HG02938 (cell line): ENCODE results near the gene ZNF827.

ENCODE experiments used
- ATAC-seq: cut with Tn5 transposase; IDR thresholded peaks from one replicate; pipeline ENCODE4 v1.9.1; 2021; ENCODE audit warnings: mild to moderate bottlenecking, moderate library complexity; ENCODE audit not compliant: unreplicated experiment

Gene ZNF827

DNA sequence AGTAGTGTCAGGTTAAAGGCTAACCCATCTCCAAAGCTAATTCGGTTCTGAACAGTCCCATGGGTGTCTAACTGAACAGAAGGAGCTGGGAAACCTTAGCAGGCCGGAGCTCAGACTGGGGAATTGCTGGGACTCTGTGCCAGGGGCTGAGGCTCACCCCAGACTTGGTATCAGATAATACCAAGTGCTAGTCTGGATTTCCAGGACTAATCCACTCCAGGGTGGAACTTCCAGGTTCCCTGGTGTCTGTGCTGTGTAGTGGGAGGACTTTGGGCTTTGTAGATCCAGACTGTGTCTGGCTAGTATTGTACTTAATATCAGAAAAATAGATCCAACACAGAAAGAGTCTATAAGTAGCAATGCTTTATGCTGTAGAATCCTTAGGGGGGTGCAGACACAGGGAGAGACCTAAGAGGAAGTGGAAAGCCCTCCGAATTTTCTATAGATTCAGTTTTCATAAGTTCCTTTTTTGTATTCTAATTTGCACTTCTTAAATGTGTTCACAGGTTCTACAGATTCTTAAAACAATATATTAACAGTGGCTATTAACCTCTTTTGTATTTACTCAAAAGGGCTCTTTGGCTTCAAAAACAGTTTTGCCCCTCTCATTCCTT, 4.1 kb downstream of the ZNF827 start:
- ATAC-seq, result no peak

DNA sequence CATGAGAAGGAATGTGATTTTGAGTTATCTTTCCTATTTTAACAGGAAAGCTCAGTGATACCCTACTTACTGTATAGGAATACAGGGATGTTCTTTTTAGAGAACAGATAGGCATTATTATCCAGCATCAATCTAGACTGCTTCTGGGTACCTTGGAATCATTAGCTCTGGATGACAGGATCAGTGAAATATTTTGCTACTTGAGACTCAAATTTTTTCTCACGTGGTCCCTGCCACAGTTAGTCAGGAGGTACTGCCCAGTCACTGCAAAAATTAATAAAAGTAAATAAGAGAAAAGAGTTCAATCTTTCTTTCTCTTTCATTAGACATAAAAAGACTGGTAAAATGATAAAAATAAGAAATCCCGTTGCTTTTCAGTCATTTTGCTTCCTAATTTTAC, 5.5 kb downstream of the ZNF827 start:
- no peak for ATAC-seq

DNA sequence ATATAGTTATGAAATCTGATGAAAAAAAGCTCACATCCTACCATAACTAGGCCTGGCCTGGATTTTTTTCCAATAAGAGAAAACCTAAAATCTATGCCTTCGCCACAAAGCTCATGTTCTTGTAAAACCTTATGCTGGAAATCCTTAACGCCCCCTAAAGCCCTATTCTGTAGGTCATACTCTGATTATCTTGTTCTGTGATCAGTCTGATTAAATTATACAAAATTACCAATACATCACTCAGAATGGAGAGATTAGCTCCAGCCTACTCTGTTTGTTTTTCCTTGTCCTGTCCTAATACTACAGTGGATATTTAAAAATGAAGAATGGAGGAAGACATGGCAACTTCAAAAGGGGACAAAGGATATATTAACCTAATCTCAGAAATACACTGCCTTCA, 7.2 kb downstream of the ZNF827 start:
- ATAC-seq, result no peak

GRCh38 chr4:145930592-145930991, 8.0 kb downstream of the ZNF827 start:
- no peak for ATAC-seq

DNA sequence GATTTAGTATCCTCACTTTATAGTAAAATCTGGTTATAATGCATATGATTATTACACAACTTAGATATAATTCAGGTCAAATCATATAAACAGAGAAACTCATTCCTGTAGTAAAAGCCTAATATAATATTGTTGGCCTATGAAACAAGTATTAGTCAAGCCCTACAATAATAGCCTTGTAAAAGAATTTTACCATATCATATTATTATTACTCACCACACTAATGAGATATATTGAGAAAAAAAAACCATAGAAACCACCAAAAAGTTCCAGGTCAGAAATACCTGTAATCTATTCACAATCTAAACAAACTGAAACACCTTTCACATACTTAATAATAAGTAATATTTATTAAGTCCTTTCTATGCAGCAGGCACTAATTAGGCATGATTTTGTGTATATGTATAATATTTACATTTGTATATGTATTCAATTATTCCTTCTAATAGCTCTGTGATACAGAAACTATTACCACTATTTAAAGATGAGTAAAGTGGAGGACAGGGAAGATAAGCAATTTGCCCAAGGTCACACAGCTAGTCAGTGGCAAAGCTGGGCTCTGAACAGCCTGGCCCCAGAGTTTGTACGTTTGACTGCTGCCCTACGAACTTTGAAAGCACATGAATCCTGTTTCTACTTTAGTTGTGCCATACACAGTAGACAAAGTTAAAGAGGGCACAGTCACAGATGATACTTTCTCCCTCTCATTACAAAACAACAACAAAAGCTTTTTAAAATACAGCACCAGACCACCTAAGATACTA, 9.0 kb downstream of the ZNF827 start:
- ATAC-seq, result no peak

GRCh38 chr4:145928748-145929147, 9.9 kb downstream of the ZNF827 start:
- no peak for ATAC-seq

DNA sequence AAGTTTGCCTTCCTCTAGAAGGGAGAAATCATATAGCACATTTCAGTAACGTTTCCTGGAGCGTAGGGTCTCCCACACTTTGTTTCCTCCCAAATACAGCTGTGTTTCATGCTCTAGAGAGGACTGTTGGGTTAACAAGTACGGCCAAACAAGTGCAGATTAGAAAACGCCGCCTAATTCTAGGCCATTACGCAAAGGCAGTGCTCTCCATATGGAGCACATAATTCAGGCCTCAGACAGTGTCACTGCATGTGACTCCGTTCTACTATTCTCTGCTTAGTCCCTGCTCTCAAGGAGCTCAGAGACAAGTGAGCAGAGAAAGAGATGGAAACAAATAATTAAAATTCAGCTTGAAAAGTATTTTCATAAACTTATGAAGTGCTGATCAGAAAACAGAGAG, 11.6 kb downstream of the ZNF827 start:
- no peak for ATAC-seq

- no peak for ATAC-seq
Measured at GRCh38 chr4:145921231-145921630, 17.4 kb downstream of the ZNF827 start.

- ATAC-seq, result no peak
Measured at GRCh38 chr4:145920205-145920604, 18.4 kb downstream of the ZNF827 start.

DNA sequence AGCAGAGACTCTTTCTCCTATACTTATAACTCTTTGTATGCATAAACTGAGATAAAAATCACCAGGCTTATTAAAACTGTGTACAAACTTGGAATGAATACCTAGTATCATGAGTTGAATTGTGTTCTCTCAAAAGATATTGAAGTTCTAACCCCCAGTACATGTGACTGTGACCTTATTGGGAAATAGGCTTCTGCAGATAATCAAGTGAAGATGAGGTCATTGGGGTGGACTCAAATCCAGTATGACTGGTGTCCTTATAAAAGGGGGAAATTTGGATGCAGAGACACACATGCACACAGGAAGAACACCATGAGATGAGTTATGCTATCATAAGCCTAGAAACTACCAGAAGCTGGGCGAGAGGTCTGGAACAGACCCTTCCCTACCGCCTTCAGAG, 26.2 kb downstream of the ZNF827 start:
- ATAC-seq, result no peak

DNA sequence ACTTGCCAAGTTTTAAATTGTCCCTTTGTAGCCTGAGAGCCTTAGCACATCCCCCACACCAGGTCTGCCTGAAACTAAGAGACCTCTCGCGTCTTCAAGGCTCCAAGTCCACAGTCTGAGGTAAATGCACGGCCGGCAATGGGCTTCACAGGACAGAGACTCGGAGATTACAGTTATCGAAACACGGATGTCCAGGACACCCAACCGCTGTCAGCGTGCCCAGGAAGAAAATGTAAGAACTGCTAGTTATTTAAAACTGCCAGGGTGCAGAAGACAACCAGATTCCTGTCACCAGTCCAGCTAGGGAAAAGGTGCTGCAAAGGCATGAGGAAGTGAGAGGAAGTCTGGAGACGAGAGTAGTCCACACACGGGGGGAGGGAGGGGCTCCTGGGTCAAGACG, 28.9 kb downstream of the ZNF827 start:
- no peak for ATAC-seq

DNA sequence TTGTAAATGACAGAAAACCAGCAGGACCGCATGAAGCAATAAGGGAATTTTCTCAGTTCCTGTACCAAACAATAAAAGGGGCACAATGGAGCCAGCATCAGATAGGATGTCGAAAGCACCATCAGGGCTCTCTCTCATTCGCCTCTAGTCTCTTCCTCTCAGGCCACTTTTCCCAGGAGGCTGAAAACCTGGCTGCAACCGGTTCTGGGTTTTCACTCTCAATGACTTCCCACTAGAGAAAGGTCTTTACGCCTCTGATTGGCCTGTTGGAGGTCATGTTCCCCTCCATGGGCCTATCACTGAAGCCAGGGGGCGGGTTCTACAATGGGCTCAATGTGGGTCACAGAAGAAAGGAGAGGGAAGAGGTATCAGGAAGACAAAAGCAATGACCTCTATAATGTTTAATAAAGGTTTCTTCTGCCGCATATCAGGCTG, 29.3 kb downstream of the ZNF827 start:
- no peak for ATAC-seq

DNA sequence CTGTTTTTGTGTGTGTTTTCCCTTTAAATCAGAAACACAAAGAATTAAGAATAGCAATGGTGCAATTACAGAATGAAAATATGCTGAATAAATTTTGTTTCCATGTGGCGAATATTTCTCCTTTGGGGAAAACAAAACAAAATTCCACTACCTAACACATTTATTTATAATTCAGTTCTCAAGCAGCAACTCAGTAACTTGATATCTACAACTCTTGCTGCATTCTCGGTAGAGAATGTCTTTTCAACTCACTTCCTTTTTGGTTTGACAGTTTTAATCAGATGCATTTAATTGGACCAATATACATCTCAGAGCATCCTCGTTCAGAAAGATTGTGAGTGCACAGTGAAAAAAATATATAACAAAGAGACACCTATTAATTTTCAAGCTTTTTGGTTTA, 30.8 kb downstream of the ZNF827 start:
- no peak for ATAC-seq

DNA sequence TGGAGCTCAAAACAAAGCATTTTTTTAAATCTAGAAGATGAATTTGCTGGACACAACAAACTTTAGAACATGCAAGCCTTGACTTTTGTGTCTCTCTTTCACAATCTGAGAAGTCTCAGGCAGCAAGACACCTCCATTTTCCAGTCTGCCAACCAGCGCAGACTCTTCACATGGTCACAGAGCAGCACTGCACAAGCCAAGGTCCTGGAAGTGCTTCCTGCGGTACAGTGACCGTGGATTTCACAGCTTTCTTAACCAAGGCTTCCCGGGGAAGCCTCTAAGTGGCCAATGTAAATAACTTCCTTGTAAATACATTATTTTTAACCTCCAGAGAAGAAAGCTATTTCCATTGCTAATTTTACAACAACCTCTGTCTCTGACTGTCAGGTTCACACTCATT, 31.2 kb downstream of the ZNF827 start:
- no peak for ATAC-seq

GRCh38 chr4:145904413-145905177, 34.0 kb downstream of the ZNF827 start:
- no peak for ATAC-seq

- ATAC-seq, result no peak
Measured at GRCh38 chr4:145902522-145902921, 36.1 kb downstream of the ZNF827 start.

DNA sequence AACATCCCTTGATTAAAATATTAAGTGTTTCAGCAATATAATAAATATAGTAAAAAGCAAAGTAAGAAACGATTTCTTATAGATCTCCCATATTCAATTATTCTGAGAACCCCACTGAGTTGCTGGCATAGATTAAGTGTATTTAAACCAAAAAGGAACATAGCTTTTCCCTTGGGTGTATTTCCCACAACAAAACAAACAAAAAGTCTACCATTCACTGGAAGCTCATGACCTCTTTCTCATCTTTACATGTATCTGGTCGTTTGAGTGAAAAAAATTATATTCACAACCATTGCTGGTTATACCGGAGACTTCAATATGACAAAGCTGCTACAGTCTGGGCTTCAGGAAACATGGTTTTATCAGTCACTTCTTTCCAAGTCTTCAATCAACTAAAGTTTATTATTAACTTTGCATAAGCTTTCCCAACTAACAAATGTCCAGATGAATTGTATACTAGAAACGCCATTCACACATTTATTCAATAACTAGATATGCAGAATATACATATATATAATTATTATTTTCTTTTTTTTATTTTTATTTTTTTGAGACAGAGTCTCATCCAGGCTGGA, 38.6 kb downstream of the ZNF827 start:
- no peak for ATAC-seq

DNA sequence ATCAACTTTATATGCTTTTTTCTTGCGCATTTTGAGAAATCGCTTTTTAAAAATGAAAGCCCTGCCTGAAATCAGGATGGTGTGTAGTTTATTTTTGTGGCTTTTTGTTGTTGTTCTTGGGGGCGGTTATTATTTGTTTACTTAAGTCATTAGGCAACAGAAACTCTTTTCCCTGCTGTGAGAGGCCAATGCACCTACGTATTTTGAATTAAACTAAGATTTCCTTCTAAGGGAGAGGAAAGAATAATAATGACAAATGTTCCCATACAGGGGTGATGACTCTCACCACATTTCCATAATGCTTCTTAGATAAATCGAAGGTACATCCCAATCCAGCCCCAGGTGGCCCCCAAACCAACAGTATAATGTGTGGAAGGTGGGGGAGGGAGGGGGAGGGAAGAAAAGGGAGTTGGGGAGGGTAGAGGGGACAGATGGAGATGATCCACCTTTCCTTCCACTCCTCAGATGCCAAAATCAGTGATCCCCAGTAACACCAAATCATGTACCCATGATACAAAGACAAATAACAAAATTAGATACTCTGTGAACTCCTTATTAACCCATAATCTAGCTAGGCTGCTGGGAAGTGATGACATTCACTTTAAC, 39.6 kb downstream of the ZNF827 start:
- no peak for ATAC-seq

DNA sequence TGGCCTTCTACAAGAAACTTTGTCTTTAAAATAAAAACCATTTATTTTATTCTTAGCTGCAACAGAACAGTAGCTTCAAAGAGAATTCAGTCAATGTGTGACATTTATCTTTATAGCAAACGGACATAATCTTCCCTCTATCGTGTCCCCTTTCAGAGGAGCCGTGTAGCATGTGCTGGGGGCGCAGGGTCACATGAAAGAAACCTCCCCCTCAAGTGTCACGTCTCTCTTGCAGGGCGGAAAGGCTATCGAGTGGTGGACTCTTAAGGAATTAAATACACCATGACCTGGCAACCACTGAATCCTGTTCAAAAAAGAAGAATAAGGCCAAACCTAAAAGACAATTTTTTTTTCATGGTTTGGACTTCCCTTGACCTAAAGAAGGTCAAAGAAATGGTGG, 40.2 kb downstream of the ZNF827 start:
- no peak for ATAC-seq

- ATAC-seq, result no peak
Measured at GRCh38 chr4:145895056-145895455, 43.6 kb downstream of the ZNF827 start.

- no peak for ATAC-seq
Measured at GRCh38 chr4:145891958-145892357, 46.7 kb downstream of the ZNF827 start.
